HEK293 (cell line): Measurements from ENCODE around the gene MED13L.

ENCODE experiments used
- ZNF138 ChIP-seq: fragments of 450-650 bp; formaldehyde crosslinking; IDR thresholded peaks from 2 replicates; pipeline ENCODE4 v1.5.1; 2016; ENCODE audit warnings: missing biosample characterization, missing genetic modification characterization, borderline replicate concordance
- ZNF335 ChIP-seq: fragments of 450-650 bp; formaldehyde crosslinking; conservative IDR thresholded peaks from 2 replicates; pipeline ENCODE4 v1.5.1; 2016; ENCODE audit warnings: missing biosample characterization, missing genetic modification characterization
- TF ChIP-seq, protein P1 (sequence below): fragments of 450-650 bp; formaldehyde crosslinking; conservative IDR thresholded peaks from 2 replicates; pipeline ENCODE4 v1.5.1; 2016; ENCODE audit warnings: low read depth, missing biosample characterization, missing genetic modification characterization
- TF ChIP-seq, protein P2 (sequence below): fragments of 450-650 bp; formaldehyde crosslinking; IDR thresholded peaks from 2 replicates; pipeline ENCODE4 v1.5.1; 2016; ENCODE audit warnings: missing biosample characterization, missing genetic modification characterization
- TF ChIP-seq, protein P3 (sequence below): fragments of 450-650 bp; formaldehyde crosslinking; IDR thresholded peaks from 2 replicates; pipeline ENCODE4 v1.5.1; 2016; ENCODE audit warnings: missing biosample characterization, missing genetic modification characterization

DNA sequence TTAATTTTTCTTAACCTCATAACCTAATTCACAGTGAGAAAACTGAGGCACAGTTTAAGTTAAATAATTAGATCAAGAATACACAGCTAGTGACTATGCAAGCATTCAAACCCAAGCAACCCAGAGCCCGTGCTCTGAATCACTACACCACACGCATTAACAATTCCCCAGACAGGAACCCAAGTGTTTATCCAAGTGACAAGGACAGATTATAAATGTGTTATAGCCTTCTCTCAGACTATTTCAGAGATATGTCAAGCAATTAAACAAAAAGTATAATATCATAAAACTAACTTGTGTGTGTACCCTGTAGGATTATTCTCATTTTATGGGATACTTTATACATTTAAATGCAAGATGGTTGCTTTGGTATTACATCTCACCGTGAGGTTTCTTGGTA lies 43.8 kb downstream of the MED13L start:
- TF ChIP-seq, protein P1, sequence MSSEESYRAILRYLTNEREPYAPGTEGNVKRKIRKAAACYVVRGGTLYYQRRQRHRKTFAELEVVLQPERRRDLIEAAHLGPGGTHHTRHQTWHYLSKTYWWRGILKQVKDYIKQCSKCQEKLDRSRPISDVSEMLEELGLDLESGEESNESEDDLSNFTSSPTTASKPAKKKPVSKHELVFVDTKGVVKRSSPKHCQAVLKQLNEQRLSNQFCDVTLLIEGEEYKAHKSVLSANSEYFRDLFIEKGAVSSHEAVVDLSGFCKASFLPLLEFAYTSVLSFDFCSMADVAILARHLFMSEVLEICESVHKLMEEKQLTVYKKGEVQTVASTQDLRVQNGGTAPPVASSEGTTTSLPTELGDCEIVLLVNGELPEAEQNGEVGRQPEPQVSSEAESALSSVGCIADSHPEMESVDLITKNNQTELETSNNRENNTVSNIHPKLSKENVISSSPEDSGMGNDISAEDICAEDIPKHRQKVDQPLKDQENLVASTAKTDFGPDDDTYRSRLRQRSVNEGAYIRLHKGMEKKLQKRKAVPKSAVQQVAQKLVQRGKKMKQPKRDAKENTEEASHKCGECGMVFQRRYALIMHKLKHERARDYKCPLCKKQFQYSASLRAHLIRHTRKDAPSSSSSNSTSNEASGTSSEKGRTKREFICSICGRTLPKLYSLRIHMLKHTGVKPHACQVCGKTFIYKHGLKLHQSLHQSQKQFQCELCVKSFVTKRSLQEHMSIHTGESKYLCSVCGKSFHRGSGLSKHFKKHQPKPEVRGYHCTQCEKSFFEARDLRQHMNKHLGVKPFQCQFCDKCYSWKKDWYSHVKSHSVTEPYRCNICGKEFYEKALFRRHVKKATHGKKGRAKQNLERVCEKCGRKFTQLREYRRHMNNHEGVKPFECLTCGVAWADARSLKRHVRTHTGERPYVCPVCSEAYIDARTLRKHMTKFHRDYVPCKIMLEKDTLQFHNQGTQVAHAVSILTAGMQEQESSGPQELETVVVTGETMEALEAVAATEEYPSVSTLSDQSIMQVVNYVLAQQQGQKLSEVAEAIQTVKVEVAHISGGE: no peak
- TF ChIP-seq, protein P2, sequence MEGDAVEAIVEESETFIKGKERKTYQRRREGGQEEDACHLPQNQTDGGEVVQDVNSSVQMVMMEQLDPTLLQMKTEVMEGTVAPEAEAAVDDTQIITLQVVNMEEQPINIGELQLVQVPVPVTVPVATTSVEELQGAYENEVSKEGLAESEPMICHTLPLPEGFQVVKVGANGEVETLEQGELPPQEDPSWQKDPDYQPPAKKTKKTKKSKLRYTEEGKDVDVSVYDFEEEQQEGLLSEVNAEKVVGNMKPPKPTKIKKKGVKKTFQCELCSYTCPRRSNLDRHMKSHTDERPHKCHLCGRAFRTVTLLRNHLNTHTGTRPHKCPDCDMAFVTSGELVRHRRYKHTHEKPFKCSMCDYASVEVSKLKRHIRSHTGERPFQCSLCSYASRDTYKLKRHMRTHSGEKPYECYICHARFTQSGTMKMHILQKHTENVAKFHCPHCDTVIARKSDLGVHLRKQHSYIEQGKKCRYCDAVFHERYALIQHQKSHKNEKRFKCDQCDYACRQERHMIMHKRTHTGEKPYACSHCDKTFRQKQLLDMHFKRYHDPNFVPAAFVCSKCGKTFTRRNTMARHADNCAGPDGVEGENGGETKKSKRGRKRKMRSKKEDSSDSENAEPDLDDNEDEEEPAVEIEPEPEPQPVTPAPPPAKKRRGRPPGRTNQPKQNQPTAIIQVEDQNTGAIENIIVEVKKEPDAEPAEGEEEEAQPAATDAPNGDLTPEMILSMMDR (tag by site-specific recombination): no peak
- TF ChIP-seq, protein P3, sequence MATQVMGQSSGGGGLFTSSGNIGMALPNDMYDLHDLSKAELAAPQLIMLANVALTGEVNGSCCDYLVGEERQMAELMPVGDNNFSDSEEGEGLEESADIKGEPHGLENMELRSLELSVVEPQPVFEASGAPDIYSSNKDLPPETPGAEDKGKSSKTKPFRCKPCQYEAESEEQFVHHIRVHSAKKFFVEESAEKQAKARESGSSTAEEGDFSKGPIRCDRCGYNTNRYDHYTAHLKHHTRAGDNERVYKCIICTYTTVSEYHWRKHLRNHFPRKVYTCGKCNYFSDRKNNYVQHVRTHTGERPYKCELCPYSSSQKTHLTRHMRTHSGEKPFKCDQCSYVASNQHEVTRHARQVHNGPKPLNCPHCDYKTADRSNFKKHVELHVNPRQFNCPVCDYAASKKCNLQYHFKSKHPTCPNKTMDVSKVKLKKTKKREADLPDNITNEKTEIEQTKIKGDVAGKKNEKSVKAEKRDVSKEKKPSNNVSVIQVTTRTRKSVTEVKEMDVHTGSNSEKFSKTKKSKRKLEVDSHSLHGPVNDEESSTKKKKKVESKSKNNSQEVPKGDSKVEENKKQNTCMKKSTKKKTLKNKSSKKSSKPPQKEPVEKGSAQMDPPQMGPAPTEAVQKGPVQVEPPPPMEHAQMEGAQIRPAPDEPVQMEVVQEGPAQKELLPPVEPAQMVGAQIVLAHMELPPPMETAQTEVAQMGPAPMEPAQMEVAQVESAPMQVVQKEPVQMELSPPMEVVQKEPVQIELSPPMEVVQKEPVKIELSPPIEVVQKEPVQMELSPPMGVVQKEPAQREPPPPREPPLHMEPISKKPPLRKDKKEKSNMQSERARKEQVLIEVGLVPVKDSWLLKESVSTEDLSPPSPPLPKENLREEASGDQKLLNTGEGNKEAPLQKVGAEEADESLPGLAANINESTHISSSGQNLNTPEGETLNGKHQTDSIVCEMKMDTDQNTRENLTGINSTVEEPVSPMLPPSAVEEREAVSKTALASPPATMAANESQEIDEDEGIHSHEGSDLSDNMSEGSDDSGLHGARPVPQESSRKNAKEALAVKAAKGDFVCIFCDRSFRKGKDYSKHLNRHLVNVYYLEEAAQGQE: no peak
- no peak for TF ChIP-seq ZNF138 (tag by site-specific recombination)
- no peak for TF ChIP-seq ZNF335 (tag by site-specific recombination)
